GM23338 (cell line): ENCODE data around the gene DGKE. TPM values are rescaled to one million over a fixed set of nuclear protein-coding genes. Genes with fewer than 3 reads are reported as not detected.

Source experiments
- ATAC-seq: fragments of 200-7000 bp; cut with Tn5 transposase; 3 replicates; pipeline ENCODE4 v1.9.1; 2020
- DNase-seq: peaks from one replicate; pipeline ENCODE4 v3.0.0-alpha.2; 2015; ENCODE audit warnings: low spot score
- H2AFZ ChIP-seq: fragments of 200-600 bp; sonication (generic); 2 replicates; pipeline ENCODE4 v1.8.0; 2016; ENCODE audit warnings: antibody characterized with exemption, mild to moderate bottlenecking, moderate library complexity
- H3F3A ChIP-seq: fragments of 200-600 bp; sonication (generic); replicated peaks from 2 replicates; pipeline ENCODE4 v1.8.0; 2017; ENCODE audit warnings: antibody characterized with exemption, mixed run types, low read depth
- H3K27ac ChIP-seq: fragments of 200-600 bp; sonication (generic); 2 replicates; pipeline ENCODE4 v1.6.1; 2016; ENCODE audit warnings: low read depth
- H3K27me3 ChIP-seq: fragments of 200-600 bp; sonication (generic); 2 replicates; pipeline ENCODE4 v1.8.0; 2016; ENCODE audit warnings: mild to moderate bottlenecking, mixed run types, moderate library complexity; ENCODE audit not compliant: insufficient read depth
- H3K36me3 ChIP-seq: fragments of 200-600 bp; sonication (generic); 2 replicates; pipeline ENCODE4 v1.8.0; 2016; ENCODE audit warnings: mild to moderate bottlenecking; ENCODE audit not compliant: insufficient read depth
- H3K4me1 ChIP-seq: fragments of 200-600 bp; sonication (generic); 2 replicates; pipeline ENCODE4 v1.8.0; 2016; ENCODE audit warnings: mild to moderate bottlenecking, moderate library complexity; ENCODE audit not compliant: insufficient read depth
- H3K4me2 ChIP-seq: fragments of 200-600 bp; sonication (generic); 2 replicates; pipeline ENCODE4 v1.7.1; 2017; ENCODE audit warnings: mixed run types
- H3K4me3 ChIP-seq: fragments of 200-600 bp; sonication (generic); 2 replicates; pipeline ENCODE4 v1.6.1; 2016; ENCODE audit warnings: mixed run types
- H3K79me2 ChIP-seq: fragments of 200-600 bp; sonication (generic); replicated peaks from 2 replicates; pipeline ENCODE4 v1.8.0; 2017; ENCODE audit warnings: mild to moderate bottlenecking; ENCODE audit not compliant: insufficient read depth
- H3K9me2 ChIP-seq: fragments of 200-600 bp; sonication (generic); 2 replicates; pipeline ENCODE4 v1.8.0; 2017; ENCODE audit not compliant: insufficient read depth
- H4K20me1 ChIP-seq: fragments of 200-600 bp; sonication (generic); replicated peaks from 2 replicates; pipeline ENCODE4 v1.8.0; 2017; ENCODE audit warnings: mild to moderate bottlenecking; ENCODE audit not compliant: insufficient read depth
- H3K27ac Mint-ChIP-seq: 2 replicates; pipeline ENCODE4 v1.8.0; 2020; ENCODE audit warnings: inconsistent platforms, mild to moderate bottlenecking, moderate library complexity, mixed read lengths
- H3K27me3 Mint-ChIP-seq: 3 replicates; pipeline ENCODE4 v1.8.0; 2022; ENCODE audit warnings: low read depth, mild to moderate bottlenecking, moderate library complexity, mixed read lengths, inconsistent platforms; ENCODE audit not compliant: insufficient read depth, poor library complexity
- H3K36me3 Mint-ChIP-seq: 3 replicates; pipeline ENCODE4 v1.8.0; 2021; ENCODE audit warnings: low read depth, mild to moderate bottlenecking, inconsistent platforms, moderate library complexity, mixed read lengths
- H3K4me1 Mint-ChIP-seq: 3 replicates; pipeline ENCODE4 v1.8.0; 2020; ENCODE audit warnings: mild to moderate bottlenecking, inconsistent platforms, mixed read lengths
- H3K4me3 Mint-ChIP-seq: 3 replicates; pipeline ENCODE4 v1.8.0; 2021; ENCODE audit warnings: moderate library complexity, mild to moderate bottlenecking, inconsistent platforms, mixed read lengths
- H3K9me3 Mint-ChIP-seq: 3 replicates; pipeline ENCODE4 v1.8.0; 2020; ENCODE audit warnings: moderate library complexity, mild to moderate bottlenecking, inconsistent platforms, mixed read lengths
- CREB1 ChIP-seq: fragments of 250-450 bp; sonication (Bioruptor Pico); IDR thresholded peaks from 2 replicates; pipeline ENCODE4 v1.5.0; 2020; ENCODE audit warnings: low read depth, mild to moderate bottlenecking, moderate library complexity
- EZH2 ChIP-seq: fragments of 200-600 bp; sonication (generic); IDR thresholded peaks from one replicate; pipeline ENCODE4 v1.8.0; 2017; ENCODE audit warnings: antibody characterized with exemption, mild to moderate bottlenecking, low read depth; ENCODE audit not compliant: unreplicated experiment
- EZH2phosphoT487 ChIP-seq: fragments of 200-600 bp; sonication (generic); IDR thresholded peaks from one replicate; pipeline ENCODE4 v1.8.1; 2018; ENCODE audit warnings: antibody characterized with exemption; ENCODE audit not compliant: unreplicated experiment
- JUNB ChIP-seq: IDR thresholded peaks from one replicate; pipeline ENCODE4 v1.6.1; 2016; ENCODE audit warnings: antibody characterized with exemption; ENCODE audit not compliant: unreplicated experiment
- NANOG ChIP-seq: IDR thresholded peaks from 2 replicates; pipeline ENCODE4 v1.6.1; 2016; ENCODE audit warnings: antibody characterized with exemption, borderline replicate concordance
- POLR2AphosphoS5 ChIP-seq: IDR thresholded peaks from 2 replicates; pipeline ENCODE4 v1.6.1; 2016; ENCODE audit warnings: antibody characterized with exemption, low read depth
- REST ChIP-seq: IDR thresholded peaks from one replicate; pipeline ENCODE4 v1.6.1; 2018; ENCODE audit warnings: antibody characterized with exemption; ENCODE audit not compliant: unreplicated experiment
- STAT1 ChIP-seq: IDR thresholded peaks from one replicate; pipeline ENCODE4 v1.6.1; 2016; ENCODE audit warnings: antibody characterized with exemption; ENCODE audit not compliant: unreplicated experiment
- ZNF114 ChIP-seq: fragments of 250-450 bp; sonication (Bioruptor Pico); IDR thresholded peaks from 2 replicates; pipeline ENCODE4 v1.5.0; 2020; ENCODE audit warnings: mild to moderate bottlenecking, moderate library complexity
- ZNF331 ChIP-seq: fragments of 250-450 bp; sonication (Bioruptor Pico); IDR thresholded peaks from 2 replicates; pipeline ENCODE4 v1.5.0; 2020; ENCODE audit warnings: low read depth, mild to moderate bottlenecking, moderate library complexity
- ZNF462 ChIP-seq: fragments of 250-450 bp; sonication (Bioruptor Pico); IDR thresholded peaks from 2 replicates; pipeline ENCODE4 v1.5.0; 2020; ENCODE audit warnings: mild to moderate bottlenecking, moderate library complexity
- polyA plus RNA-seq: library from polyadenylated mRNA; unstranded; fragments of >200 nt; fragmentation: Nextera tagmentation; extraction: Ambion mirVana; gene quantifications from 2 replicates; pipeline ENCODE4 v1.2.1, GENCODE V29; 2016
- total RNA-seq: library from RNA; depleted of rRNA; stranded (reverse); fragments of >200 nt; shearing (Covaris generic); gene quantifications from 2 replicates; pipeline ENCODE4 v1.2.3, GENCODE V29; 2014
- TF ChIP-seq, protein P1 (sequence below): IDR thresholded peaks from 2 replicates; pipeline ENCODE4 v1.6.1; 2016; ENCODE audit warnings: antibody characterized with exemption
- TF ChIP-seq, protein P2 (sequence below), 2 experiments: fragments of 200-600 bp in 1 of 2; sonication (generic) in 1 of 2; conservative IDR thresholded peaks; 2 replicates each; pipeline versions ENCODE4 v1.5.1 to v1.6.1; 2016 to 2017; ENCODE audit warnings: antibody characterized with exemption in 2 of 2, low read depth in 2 of 2, mild to moderate bottlenecking in 2 of 2, moderate library complexity in 1 of 2

Gene DGKE
- total and polyA plus RNA-seq, 2 experiments from 2014 or later, result 3.9 to 10.1 TPM

- Mint-ChIP-seq H3K9me3 (no peaks in the 10 kb centered on the region), H3K36me3 (no peaks in the 10 kb centered on the region), H3K4me1 (peaks cover 9% of the 10 kb centered on the region), H3K27ac (no peak overlapping the region), H3K27me3 (peaks cover 2% of the 10 kb centered on the region), H3K4me3 (no peak overlapping the region)
- Histone ChIP-seq H3K9me2 (no peaks in the 10 kb centered on the region), H3K27me3 (no peaks in the 10 kb centered on the region), H4K20me1 (no peaks in the 10 kb centered on the region), H2AFZ (no peak overlapping the region), H3K4me1 (no peaks in the 10 kb centered on the region), H3F3A (no peaks in the 10 kb centered on the region), H3K36me3 (no peaks in the 10 kb centered on the region), H3K79me2 (no peaks in the 10 kb centered on the region), H3K4me3 (no peak overlapping the region), H3K27ac (no peak overlapping the region), H3K4me2 (no peak overlapping the region)
- ATAC-seq (no peak), DNase-seq (no peak)
- TF ChIP-seq, protein P1, sequence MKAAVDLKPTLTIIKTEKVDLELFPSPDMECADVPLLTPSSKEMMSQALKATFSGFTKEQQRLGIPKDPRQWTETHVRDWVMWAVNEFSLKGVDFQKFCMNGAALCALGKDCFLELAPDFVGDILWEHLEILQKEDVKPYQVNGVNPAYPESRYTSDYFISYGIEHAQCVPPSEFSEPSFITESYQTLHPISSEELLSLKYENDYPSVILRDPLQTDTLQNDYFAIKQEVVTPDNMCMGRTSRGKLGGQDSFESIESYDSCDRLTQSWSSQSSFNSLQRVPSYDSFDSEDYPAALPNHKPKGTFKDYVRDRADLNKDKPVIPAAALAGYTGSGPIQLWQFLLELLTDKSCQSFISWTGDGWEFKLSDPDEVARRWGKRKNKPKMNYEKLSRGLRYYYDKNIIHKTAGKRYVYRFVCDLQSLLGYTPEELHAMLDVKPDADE, result no peak
- TF ChIP-seq JUNB (no peak), STAT1 (no peak), POLR2AphosphoS5 (no peak), EZH2 (no peak), CREB1 (CRISPR knock-in tag) (no peak), ZNF331 (no peak), NANOG (no peak), REST (no peak), EZH2phosphoT487 (no peak), ZNF114 (CRISPR knock-in tag) (no peak), ZNF462 (CRISPR knock-in tag) (no peak)
- TF ChIP-seq, protein P2, sequence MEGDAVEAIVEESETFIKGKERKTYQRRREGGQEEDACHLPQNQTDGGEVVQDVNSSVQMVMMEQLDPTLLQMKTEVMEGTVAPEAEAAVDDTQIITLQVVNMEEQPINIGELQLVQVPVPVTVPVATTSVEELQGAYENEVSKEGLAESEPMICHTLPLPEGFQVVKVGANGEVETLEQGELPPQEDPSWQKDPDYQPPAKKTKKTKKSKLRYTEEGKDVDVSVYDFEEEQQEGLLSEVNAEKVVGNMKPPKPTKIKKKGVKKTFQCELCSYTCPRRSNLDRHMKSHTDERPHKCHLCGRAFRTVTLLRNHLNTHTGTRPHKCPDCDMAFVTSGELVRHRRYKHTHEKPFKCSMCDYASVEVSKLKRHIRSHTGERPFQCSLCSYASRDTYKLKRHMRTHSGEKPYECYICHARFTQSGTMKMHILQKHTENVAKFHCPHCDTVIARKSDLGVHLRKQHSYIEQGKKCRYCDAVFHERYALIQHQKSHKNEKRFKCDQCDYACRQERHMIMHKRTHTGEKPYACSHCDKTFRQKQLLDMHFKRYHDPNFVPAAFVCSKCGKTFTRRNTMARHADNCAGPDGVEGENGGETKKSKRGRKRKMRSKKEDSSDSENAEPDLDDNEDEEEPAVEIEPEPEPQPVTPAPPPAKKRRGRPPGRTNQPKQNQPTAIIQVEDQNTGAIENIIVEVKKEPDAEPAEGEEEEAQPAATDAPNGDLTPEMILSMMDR (conservative IDR thresholded peaks at IDR 0.05; ENCODE audit: low read depth in 2 of 2), result no peak
Measured at GRCh38 chr17:56809106-56809819, 24.7 kb upstream of the DGKE start.
